GM15510 (cell line): ENCODE measurements around the gene UBAP2.

Experiments
- POLR2A ChIP-seq: IDR thresholded peaks from 3 replicates; pipeline ENCODE4 v1.6.1; 2011; ENCODE audit warnings: borderline replicate concordance; ENCODE audit not compliant: insufficient read length; ENCODE audit errors: extremely low read depth

UBAP2 gene

GRCh38 chr9:34048727-34049629 lies at the start of gene UBAP2:
TSS of gene UBAP2 (minus strand) at chr9:34048887. CDS start at chr9:34017148, 31,739 bp downstream.
- peak; percentile 97 for TF ChIP-seq POLR2A

- TF ChIP-seq POLR2A = no peak
These were observed 49.6 kb upstream of the UBAP2 start for GRCh38 chr9:34098307-34098706.

DNA sequence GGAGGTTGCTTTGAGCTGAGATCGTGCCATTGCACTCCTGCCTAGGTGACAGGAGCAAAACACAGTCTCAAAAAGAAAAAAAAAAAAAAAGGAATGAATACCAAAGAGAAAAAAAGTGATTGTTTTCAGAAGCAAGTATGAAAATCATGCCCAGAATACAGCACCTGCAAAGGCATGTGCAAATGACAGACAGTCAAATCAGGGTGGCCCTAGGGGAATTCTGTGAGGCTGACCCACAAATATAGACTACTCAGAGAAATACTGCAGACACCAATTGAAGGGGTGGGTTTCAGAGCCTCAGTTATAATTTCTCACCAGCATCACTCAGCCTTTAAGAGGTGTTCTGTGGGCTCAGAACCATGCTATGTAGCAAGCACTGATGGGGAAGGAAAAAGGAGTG lies 49.2 kb upstream of the UBAP2 start:
- no peak for TF ChIP-seq POLR2A

- no peak for TF ChIP-seq POLR2A
These were observed 48.1 kb upstream of the UBAP2 start for GRCh38 chr9:34096751-34097150.

DNA sequence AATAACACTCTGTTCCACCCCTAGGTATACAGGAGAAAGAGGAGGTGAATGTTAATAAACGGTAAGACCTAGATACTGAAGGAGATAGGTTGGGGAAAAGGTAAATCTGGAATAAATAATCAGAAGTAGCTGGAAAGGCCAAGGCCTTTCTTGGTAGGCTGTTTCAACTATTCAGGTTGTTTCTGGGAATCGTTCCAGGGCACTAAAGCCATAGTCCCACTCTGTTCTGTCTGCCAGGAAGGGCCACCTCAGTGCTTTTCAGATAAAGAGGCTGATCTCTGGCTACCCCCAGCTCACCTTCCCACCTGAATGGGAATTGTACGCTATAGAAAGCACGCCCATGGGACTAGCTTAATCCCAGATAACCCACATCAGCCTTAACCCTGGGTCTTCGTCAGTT lies 44.9 kb upstream of the UBAP2 start:
- no peak for TF ChIP-seq POLR2A

GRCh38 chr9:34089311-34089710 lies 40.6 kb upstream of the UBAP2 start:
- TF ChIP-seq POLR2A = no peak

GRCh38 chr9:34087370-34087769 lies 38.7 kb upstream of the UBAP2 start:
- no peak for TF ChIP-seq POLR2A

DNA sequence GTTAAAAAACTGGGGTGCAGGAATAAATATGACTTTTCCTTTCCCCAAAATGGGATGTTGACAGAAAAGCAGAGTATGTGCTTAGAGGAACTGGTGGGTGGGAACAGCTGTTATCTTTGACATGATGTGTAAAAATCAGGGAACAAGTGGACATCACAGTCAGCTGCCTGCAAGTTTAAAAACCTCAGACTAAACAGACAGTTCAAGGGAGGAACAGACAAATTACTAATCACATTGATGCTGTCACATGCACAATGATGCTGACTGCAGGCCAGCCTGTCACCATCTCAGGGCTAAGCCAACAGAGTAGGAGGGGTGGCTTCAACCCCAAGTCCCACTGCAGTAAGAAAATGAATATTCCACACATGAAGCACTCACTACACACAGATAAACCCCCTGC lies 38.2 kb upstream of the UBAP2 start:
- TF ChIP-seq POLR2A = no peak

- no peak for TF ChIP-seq POLR2A
These were observed 37.2 kb upstream of the UBAP2 start for GRCh38 chr9:34085581-34086500.

- no peak for TF ChIP-seq POLR2A
These were observed 35.9 kb upstream of the UBAP2 start for GRCh38 chr9:34084562-34084961.

GRCh38 chr9:34079181-34079580 lies 30.5 kb upstream of the UBAP2 start:
- no peak for TF ChIP-seq POLR2A

DNA sequence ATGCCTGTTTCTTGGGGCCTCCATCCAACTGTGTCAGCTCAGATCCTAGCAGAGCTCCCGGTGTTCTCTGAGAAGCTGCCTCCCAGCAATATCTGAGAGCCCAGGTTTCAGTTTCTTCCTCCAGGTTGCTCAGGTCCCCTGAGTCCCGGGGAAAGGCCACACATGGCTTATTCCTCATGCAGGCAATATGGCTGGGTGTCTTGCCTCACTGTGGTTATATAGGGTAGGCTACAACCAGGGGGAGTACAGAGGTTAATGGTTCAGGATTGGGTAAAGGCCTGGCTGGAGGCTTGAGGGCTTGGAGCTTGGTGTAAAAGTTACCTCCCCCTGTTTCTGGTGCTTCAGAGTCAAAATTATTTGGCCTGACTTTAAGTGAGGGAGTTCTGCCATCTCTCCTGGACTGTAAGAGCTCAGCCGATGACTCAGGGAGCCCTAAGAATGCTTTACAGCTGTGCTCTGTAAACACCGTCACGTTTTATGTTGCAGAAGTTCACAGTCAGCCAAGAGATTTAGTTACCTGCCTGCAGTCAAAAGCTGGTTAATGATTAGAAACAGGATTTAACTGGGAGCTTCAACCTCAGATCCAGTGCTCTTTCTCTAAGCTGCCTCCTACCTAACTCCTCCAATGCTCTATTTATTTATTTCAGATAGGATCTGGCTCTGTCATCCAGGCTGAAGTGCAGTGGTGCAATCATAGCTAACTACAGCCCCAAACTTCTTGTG lies 24.3 kb upstream of the UBAP2 start:
- TF ChIP-seq POLR2A = no peak

DNA sequence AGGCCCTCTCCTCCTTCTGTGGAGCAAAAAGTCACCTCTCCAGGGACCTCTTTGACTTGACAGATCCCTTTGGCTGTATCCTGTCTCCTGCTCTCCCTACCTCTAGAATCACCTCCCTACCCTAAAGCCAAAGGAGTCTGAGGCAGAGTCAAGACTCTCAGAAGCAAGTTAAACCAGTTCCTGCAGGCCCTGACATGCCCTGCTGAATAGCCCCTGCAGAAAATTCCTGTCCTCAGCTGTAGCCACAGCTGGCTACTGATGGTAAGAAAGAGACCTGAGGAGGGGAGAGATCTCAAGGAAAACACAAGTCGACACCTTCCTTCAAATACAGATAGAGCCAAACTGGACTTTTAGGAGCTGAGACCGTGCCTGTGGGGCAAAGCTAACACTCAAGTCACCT lies 23.7 kb upstream of the UBAP2 start:
- TF ChIP-seq POLR2A = no peak

GRCh38 chr9:34070606-34071324 lies 22.1 kb upstream of the UBAP2 start:
- TF ChIP-seq POLR2A = no peak
